NCI-H510A treated with DMSO at 0.1 percent for 48 hours (cell line): Measurements from ENCODE around the gene RBP5.

Experiments
- DNase-seq: peaks from one replicate; lab custom pipeline; 2025; lab: John Stamatoyannopoulos, UW

Gene RBP5

GRCh38 chr12:7101047-7101693 is 27.5 kb downstream of the RBP5 start:
- no peak for DNase-seq

DNA sequence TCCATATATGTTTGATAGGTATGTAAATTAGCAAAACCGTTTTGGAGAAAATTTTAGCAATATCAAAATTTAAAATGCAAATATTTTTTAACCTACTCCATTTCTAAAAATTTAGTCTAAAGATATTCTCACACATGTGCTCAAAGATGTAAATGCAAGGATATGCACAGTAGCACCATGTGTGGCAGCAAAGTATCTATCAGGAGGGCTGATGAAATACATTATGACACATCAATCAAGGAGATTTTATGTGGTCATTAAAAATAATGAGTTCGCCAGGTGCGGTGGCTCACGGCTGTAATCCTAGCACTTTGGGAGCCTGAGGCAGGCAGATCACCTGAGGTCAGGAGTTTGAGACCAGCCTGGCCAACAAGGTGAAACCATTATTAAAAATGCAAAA is 28.4 kb downstream of the RBP5 start:
- DNase-seq: no peak

DNA sequence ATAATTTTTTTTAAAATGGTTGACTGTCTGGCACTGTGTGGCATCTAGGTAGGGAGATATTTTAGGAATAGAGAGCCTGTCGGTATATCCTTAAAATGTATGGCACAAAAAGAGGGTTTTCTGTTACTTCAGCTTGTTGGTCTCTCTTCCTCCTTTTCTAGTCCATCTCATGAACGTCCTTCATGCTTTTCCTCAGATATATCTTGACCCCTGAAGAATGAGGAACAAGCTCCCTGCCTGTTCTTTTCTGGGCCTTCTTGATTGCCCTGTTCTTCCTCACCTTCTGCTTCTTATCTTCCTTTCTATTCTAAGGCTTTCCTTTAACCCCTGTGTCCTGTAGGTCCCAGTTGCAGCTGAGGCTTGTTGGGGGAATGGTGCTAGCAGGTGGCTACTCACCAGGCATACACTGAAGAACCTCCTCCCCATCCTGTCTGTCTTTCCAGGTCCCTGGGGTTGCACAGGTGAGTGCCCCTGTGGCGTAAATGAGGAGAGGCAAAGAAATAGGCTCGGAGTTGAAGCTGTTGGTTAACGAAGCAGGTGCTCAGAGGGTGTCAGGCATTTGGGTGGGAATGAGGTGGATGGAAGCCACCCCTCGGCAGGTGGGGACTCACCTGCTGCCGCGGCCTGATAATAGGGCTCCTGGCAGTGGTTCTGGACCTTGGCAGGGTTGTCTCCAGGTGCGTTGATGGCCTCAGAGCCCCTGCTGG is 29.2 kb downstream of the RBP5 start:
- no peak for DNase-seq

- no peak for DNase-seq
These were observed 31.7 kb downstream of the RBP5 start for GRCh38 chr12:7096979-7097378.

DNA sequence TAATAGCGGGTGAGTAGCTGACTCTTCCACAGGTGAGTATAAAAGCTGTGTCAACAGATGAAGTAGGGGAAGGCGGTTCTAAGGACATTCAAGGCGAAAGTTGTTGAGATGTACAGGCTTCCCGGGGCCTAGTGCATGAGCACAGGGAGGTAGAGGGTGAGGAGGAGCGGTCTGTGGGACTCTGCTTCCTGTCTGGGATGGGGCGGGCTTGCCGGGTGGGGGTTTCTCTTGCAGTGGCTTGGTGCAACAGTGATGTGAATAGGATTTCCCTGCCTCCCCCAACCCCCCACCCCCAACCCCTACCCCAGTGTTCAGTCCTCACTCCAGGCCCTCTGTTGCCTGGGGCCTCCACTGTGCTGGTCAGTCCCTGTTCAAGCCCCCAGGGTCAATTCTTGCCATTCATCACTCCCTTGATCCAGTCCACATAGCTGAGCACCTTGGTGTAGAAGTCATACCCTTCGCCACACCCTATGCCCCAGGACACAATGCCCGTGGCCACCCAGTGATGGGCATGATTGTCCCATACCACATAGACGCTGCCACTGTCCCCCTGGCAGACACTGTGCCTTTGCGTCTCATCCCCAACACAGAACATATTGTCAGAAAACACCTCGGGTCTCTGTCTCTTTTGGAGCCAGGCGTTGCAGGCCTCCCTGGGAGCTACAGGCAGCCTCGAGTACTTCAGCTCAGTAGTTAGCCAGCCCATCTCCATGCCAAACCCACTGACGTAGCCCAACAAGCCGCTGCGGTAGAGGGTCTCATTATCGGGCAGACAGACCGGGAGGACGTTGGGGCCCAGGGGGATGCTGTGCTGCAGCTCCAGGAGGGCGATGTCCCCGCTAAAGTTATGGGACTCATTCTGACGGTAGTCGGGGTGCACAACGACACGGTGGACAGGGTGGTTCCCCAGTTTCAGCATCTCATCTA is 32.4 kb downstream of the RBP5 start:
- no peak for DNase-seq

DNA sequence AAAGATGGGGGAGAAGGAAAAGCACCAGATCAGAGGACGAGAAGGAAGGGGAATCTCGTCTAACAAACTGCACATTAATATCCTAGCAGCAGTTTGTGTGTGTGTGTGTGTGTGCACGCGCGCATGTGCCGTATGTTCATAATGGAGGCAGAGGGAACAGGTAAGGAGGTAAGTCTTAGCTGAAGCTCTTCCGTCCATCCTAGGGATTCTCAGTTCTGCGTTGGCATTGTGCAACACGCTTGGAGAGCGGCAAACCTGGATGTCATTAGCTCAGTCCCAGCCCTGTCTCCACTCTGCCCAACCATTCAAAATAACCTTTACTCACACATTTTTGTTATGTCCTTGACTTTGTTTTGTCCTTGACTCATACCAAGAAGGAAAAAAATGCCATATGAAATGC is 34.8 kb downstream of the RBP5 start:
- no peak for DNase-seq

DNA sequence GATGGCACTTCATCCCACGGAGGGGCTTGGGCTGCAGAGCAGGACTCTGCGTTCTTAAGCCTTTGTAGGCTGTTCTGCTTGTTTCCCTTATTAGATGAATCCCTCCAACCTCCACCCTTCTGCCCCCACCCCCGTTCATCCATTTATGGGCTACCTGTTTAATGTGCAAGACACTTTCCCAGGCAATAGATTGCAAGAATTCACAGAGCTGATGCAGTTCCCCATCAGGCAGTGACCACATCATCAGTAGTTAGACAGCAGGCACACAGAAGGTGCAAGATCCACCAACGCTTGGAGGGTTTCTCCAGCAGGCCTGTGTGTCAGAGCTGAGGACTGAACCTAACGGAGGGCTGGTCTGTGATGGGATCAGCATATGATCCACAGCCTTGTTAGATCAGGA is 35.2 kb downstream of the RBP5 start:
- no peak for DNase-seq

GRCh38 chr12:7092986-7093460 is 35.7 kb downstream of the RBP5 start:
- no peak for DNase-seq

DNA sequence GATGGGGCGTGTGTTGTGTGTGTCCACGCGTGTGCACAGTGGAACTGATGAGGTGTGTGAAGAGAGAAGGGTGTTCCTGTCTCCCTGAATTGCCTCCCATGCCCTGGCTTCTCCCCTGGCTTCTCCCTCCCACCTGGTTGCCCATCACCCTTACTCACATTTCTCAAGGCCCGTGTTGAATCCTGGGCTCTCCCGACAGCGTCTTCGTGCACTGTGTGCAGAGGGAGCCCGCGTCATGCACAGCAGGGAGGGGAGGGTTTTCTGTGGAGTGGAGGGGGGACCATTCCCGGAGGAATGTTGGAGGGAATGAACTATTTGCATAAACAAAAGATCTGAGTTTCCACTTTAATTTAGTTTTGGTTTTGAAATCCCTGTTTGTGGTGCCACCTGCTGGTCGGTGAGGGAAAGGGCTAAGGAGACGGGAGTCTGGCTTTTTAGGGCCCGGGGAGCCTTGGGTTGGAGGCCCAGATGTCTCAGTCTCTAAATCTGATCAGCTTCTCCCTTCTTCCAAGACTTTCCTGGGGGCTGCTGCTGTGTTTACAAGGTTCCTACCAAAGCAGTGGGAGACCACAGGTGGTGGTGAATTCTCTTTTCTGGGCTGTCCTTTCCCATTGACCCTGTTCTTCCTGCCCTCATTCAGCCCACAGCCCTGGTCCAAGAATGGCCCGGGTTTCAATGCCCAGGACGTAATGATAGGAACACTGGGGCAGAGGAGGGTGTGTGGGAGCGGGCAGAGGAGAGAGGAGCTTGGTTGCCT is 36.3 kb downstream of the RBP5 start, which contains the start of gene C1R:
TSS of gene C1R (minus strand) at position 217 of the 757 bp plus-strand sequence. CDS start at position 160, 57 bp downstream.
- DNase-seq: peak; percentile 19

DNA sequence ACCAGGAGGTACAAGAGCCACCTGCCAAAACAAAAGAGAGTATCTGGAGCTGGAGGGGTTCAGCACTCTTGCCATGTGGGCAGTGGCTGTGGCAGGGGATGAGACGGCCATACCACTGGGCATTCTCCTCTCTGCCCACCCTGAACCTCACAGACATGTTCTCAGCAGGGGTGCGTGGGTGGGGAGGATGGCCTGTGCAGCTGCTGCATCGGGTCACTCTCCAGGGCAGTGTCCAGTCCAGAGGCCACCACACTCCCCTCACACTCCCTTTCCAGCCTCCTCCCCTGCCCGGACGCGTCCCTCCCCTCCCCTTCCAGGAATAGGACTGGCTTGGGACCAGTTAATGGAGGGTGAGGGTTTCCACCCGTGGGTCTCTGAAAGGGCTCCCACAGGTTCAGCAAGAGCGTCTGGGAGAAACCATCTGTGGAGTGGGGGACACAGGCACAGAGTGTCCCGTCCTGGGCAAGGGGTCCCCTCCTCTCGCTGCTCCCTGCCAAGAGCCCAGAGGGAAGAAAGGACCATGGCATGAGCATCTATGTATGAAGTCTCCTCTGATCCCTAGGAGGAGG is 36.9 kb downstream of the RBP5 start:
- DNase-seq: no peak

DNA sequence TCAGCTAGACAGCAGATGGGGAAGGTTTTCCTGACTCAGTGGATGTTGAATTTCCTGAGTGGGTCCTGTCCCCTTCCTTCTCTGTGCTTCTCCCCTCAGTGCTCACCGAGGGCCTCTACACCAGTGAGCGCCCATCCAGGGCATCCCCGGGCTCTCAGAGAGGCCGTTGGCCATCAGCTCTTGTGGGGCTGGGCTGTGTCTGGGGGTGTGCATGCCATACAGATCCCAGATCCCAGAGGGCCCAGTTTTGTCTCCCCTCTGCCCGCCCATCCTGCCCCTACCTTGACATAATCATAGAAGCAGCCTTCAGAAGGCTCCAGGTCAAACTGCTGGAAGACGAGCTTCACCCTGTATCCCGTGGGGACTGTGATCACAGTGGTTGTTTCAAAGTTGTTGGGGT is 37.5 kb downstream of the RBP5 start:
- DNase-seq: no peak

- no peak for DNase-seq
These were observed 38.3 kb downstream of the RBP5 start for GRCh38 chr12:7090222-7090998.

DNA sequence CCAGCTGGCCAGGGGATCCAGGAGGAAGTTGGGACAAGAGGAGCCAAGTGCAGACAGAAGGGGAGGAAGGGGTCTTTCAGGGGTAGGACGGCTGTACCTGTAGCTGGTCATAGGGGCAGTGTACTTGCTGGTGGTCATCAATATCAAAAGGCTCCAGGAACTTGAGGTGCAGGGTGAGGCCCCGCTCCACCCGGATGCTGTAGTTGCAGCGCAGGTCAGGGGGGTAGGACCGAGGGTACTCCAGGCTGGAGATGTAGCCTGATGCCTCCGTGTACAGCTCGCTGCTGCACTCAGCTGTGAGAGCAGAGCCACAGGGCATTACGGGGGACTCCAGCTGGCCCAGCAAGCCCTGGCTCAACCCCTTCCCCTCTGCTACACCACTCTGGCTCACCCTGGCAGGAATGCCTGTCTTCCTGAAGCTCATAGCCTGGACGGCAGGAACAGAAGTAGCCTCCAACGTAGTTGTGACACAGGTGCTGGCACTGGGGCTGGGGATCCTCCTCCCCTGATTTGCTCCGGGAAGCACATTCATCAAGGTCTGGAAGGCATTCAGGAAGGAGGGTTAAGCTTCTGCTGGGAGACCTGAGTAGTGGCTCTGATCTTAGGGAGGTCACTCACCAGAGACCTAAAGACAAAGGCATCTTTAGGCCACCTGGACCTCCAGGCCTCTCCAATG is 39.4 kb downstream of the RBP5 start:
- DNase-seq: no peak

GRCh38 chr12:7083125-7083524 is 45.6 kb downstream of the RBP5 start:
- no peak for DNase-seq

DNA sequence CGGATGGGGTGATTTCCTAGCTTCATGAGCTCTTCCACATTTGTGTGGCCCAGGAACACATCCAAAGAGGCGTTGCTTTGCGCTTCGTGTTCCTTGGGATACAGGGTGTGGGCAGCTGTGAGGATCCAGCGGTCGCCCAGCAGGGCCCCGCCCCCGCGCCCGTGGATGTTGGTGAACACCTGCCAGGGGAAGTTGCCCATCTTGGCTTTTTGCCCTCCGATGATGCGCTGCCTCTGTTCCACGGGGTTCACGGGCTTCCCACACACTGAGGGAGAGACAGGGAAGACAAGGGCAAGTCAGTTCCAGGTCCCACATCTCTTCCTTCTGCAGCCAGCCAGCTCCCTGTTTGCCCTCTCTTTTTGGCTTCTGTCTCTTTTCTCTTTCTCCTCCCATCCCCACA is 47.7 kb downstream of the RBP5 start:
- DNase-seq: no peak

GRCh38 chr12:7079826-7080125 is 48.9 kb downstream of the RBP5 start:
- DNase-seq: no peak

DNA sequence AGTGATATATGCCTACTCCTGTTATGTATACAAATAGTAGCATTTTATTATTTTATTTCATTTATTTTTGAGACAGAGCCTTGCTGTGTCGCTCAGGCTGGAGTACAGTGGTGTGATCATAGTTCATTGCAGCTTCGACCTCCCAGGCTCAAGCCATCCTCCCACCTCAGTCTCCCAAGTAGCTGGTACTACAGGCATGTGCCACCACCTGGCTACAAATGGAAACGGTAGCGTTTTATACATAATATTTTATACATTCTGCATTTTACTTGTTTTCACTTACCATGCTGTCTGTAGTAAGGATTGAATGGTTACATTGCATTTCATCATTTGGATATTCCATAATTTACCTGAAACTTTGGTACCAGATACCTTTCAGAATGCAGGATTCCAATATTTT is 50.5 kb downstream of the RBP5 start:
- DNase-seq: no peak

DNA sequence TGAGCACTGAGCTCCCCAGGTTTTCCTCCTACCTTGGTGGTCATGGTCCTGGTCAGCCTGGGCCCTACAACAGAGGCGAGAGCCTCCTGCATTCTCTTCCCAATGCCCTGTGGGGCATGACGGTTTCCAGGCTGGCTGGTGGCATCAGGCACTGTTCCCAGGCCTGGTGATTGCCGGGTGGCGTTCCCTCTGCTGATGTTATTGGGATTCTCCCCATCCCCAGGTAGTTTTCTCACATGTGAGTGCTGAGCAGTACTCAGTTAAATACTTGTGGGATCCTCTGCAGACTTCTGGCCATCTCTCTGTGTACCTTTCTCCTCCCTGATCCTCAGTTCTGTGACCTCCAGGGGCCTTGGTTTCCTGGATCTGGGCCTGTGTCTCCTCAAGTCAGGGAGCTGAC is 52.2 kb downstream of the RBP5 start:
- no peak for DNase-seq

GRCh38 chr12:7075939-7076338 is 52.8 kb downstream of the RBP5 start:
- no peak for DNase-seq

DNA sequence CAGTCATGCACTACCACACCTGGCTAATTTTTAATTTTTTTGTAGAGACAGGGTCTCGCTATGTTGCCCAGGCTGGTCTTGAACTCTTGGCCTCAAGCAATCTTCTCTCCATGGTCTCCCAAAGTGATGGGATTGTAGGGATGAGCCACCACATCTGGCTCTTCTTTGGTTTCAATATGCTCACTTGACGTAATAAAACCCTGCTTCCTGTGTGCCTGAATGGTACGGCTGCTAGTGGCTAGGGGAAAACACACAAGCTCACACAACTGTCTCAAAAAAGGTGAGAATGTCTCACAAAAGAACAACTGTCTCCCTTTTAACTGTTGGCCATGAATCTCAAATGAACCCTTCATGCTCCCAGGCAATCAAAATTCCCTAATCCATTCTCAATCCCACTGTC is 53.2 kb downstream of the RBP5 start:
- DNase-seq: no peak
